Activated naive CD8-positive, alpha-beta T cell treated with anti-CD3 and anti-CD28 coated beads, Interleukin-2, amount 10 ng/mL, durations not matched to agents 7 days and 5 days (primary cell): ENCODE results near the gene NAA40. TPM values are rescaled to one million over a fixed set of nuclear protein-coding genes. Genes with fewer than 3 reads are reported as not detected.
A peak's percentile ranks its signal among the peaks of the same experiment; 100 is the strongest.
"Not testable (repeated sequence)": the region's sequence is repeated elsewhere in the genome, so short reads cannot be mapped to it uniquely, and the experiment has no call there.

Experiments used
- ATAC-seq: fragments of 150-1000 bp; cut with Tn5 transposase; one replicate; pipeline ENCODE4 v1.10.0; 2021; ENCODE audit warnings: low read depth, moderate library complexity
- POLR2A ChIA-PET: fragments of 350-600 bp; sonication (Branson Sonifier 250); formaldehyde crosslinking; loops from one replicate; lab custom pipeline; 2021; ENCODE audit warnings: antibody characterized with exemption; lab: Charles Lee
- DNase-seq: peaks from one replicate; pipeline ENCODE4 v3.0.0; 2021
- H3K27ac Mint-ChIP-seq: one replicate; pipeline ENCODE4 v1.8.0; 2022; ENCODE audit warnings: mild to moderate bottlenecking, mixed read lengths
- H3K27me3 Mint-ChIP-seq: one replicate; pipeline ENCODE4 v1.8.0; 2022; ENCODE audit warnings: mild to moderate bottlenecking, moderate library complexity, mixed read lengths
- H3K36me3 Mint-ChIP-seq: one replicate; pipeline ENCODE4 v1.8.0; 2021; ENCODE audit warnings: mild to moderate bottlenecking, mixed read lengths
- H3K4me1 Mint-ChIP-seq: one replicate; pipeline ENCODE4 v1.8.0; 2021; ENCODE audit warnings: mixed read lengths
- H3K4me3 Mint-ChIP-seq: one replicate; pipeline ENCODE4 v1.8.0; 2022; ENCODE audit warnings: mild to moderate bottlenecking, moderate library complexity, mixed read lengths
- H3K9me3 Mint-ChIP-seq: one replicate; pipeline ENCODE4 v1.8.0; 2021; ENCODE audit warnings: mixed read lengths
- total RNA-seq, 2 experiments: library from RNA; stranded (reverse); gene quantifications; one replicate each; pipeline ENCODE4 v1.2.3, GENCODE V29; 2021

The NAA40 gene
- total RNA-seq, 2 experiments from 2014 or later = 39.1 to 39.7 TPM

GRCh38 chr11:63963895-63964294 lies 25.1 kb downstream of the NAA40 start:
- H3K27ac Mint-ChIP-seq, H3K36me3 Mint-ChIP-seq, POLR2A ChIA-PET: not testable (repeated sequence)

GRCh38 chr11:63966444-63966843 lies 27.6 kb downstream of the NAA40 start:
- H3K9me3 Mint-ChIP-seq = no peaks in the 10 kb centered on the region
- no peak overlapping the region for H3K4me3 Mint-ChIP-seq
- H3K4me1 Mint-ChIP-seq = peaks cover 6% of the 10 kb centered on the region
- no peak for ATAC-seq
- no peak for DNase-seq
- H3K36me3 Mint-ChIP-seq = no peaks in the 10 kb centered on the region
- POLR2A ChIA-PET = no interaction called here
- peaks cover 2% of the 10 kb centered on the region for H3K27me3 Mint-ChIP-seq
- no peak overlapping the region for H3K27ac Mint-ChIP-seq

More at GRCh38 chr11:63963895-63964294, 25.1 kb downstream of the NAA40 start:
- peaks cover 15% of the 10 kb centered on the region for H3K4me1 Mint-ChIP-seq
- not testable (repeated sequence) for DNase-seq, ATAC-seq, H3K4me3 Mint-ChIP-seq, H3K9me3 Mint-ChIP-seq, H3K27me3 Mint-ChIP-seq

GRCh38 chr11:63969461-63969860 lies 30.7 kb downstream of the NAA40 start:
- H3K36me3 Mint-ChIP-seq = peaks cover 2% of the 10 kb centered on the region
- no peak overlapping the region for H3K27ac Mint-ChIP-seq
- peaks cover 2% of the 10 kb centered on the region for H3K27me3 Mint-ChIP-seq
- H3K4me3 Mint-ChIP-seq = no peak overlapping the region
- peaks cover 3% of the 10 kb centered on the region for H3K9me3 Mint-ChIP-seq
- DNase-seq = no peak
- no peak for ATAC-seq
- POLR2A ChIA-PET = no interaction called here
- H3K4me1 Mint-ChIP-seq = peaks cover 8% of the 10 kb centered on the region

GRCh38 chr11:63970902-63971301 lies 32.1 kb downstream of the NAA40 start:
- H3K4me1 Mint-ChIP-seq = peaks cover 9% of the 10 kb centered on the region
- DNase-seq = no peak
- ATAC-seq = no peak
- no peak overlapping the region for H3K4me3 Mint-ChIP-seq
- H3K27ac Mint-ChIP-seq = no peak overlapping the region
- peaks cover 5% of the 10 kb centered on the region for H3K36me3 Mint-ChIP-seq
- POLR2A ChIA-PET = interaction anchor here (3.5 kb wide), 1 partner anchor 10 kb away, joined by 9 read pairs; no protein-coding TSS in a partner anchor
- H3K9me3 Mint-ChIP-seq = peaks cover 3% of the 10 kb centered on the region
- H3K27me3 Mint-ChIP-seq = peaks cover 2% of the 10 kb centered on the region

GRCh38 chr11:63973912-63974258 lies 35.1 kb downstream of the NAA40 start:
- H3K36me3 Mint-ChIP-seq = peaks cover 12% of the 10 kb centered on the region
- not testable (repeated sequence) for ATAC-seq, DNase-seq, H3K9me3 Mint-ChIP-seq, H3K27me3 Mint-ChIP-seq
- POLR2A ChIA-PET = interaction anchor here (0.6 to 1.2 kb wide), 7 partner anchors 12 to 344 kb away, joined by 3 to 10 read pairs (median 4); partner anchors contain the start of genes NAA40, PRDX5, STIP1 and TRMT112
- peak overlapping the region; percentile 99 for H3K27ac Mint-ChIP-seq
- H3K4me1 Mint-ChIP-seq = peaks cover 24% of the 10 kb centered on the region
- H3K4me3 Mint-ChIP-seq = peak overlapping the region; percentile 99

- POLR2A ChIA-PET = interaction anchor here (0.6 to 1.3 kb wide), 9 partner anchors 11 to 343 kb away, joined by 3 to 10 read pairs (median 3); partner anchors contain the start of genes NAA40, PRDX5, STIP1 and TRMT112
- Mint-ChIP-seq H3K27me3 (peaks cover under 1% of the 10 kb centered on the region), H3K4me3 (peak within 1 kb of the TSS; percentile 99), H3K27ac (peak within 1 kb of the TSS; percentile 99), H3K9me3 (peaks cover 3% of the 10 kb centered on the region), H3K4me1 (peaks cover 24% of the 10 kb centered on the region), H3K36me3 (peaks cover 12% of the 10 kb centered on the region)
- ATAC-seq (peak; percentile 99), DNase-seq (peak; percentile 85)
These were observed 35.7 kb downstream of the NAA40 start, which contains the start of gene COX8A for GRCh38 chr11:63974259-63975143. Gene COX8A (plus strand): TSS chr11:63974620. CDS start chr11:63974681, 61 bp downstream.

GRCh38 chr11:63978551-63979239 lies 39.9 kb downstream of the NAA40 start:
- DNase-seq (no peak), ATAC-seq (no peak)
- Mint-ChIP-seq H3K4me3 (no peak overlapping the region), H3K36me3 (peaks cover 11% of the 10 kb centered on the region), H3K4me1 (peaks cover 23% of the 10 kb centered on the region), H3K27ac (peak overlapping the region; percentile 34), H3K9me3 (no peaks in the 10 kb centered on the region), H3K27me3 (no peaks in the 10 kb centered on the region)
- POLR2A ChIA-PET = interaction anchor here (1.1 to 1.7 kb wide), 2 partner anchors 17 to 26 kb away, joined by 3 read pairs; no protein-coding TSS in a partner anchor

GRCh38 chr11:63979426-63979825 lies 40.6 kb downstream of the NAA40 start:
- H3K36me3 Mint-ChIP-seq = peaks cover 11% of the 10 kb centered on the region
- H3K4me3 Mint-ChIP-seq = no peak overlapping the region
- no peak for DNase-seq
- H3K4me1 Mint-ChIP-seq = peaks cover 20% of the 10 kb centered on the region
- H3K27me3 Mint-ChIP-seq = no peaks in the 10 kb centered on the region
- no peak for ATAC-seq
- no peaks in the 10 kb centered on the region for H3K9me3 Mint-ChIP-seq
- POLR2A ChIA-PET = interaction anchor here (1.1 kb wide), 1 partner anchor 27 kb away, joined by 3 read pairs; no protein-coding TSS in a partner anchor
- no peak overlapping the region for H3K27ac Mint-ChIP-seq

GRCh38 chr11:63985812-63986155 lies 47.0 kb downstream of the NAA40 start:
- peak; percentile 91 for ATAC-seq
- Mint-ChIP-seq H3K4me3 (peak overlapping the region; percentile 95), H3K27ac (peak overlapping the region; percentile 97), H3K9me3 (no peaks in the 10 kb centered on the region), H3K36me3 (peaks cover 10% of the 10 kb centered on the region), H3K4me1 (peaks cover 25% of the 10 kb centered on the region), H3K27me3 (no peaks in the 10 kb centered on the region)
- POLR2A ChIA-PET = interaction anchor here (0.7 to 1.6 kb wide), 12 partner anchors 9 to 200 kb away, joined by 3 to 10 read pairs (median 4); partner anchors contain the start of genes COX8A and STIP1
- peak; percentile 84 for DNase-seq

- no peaks in the 10 kb centered on the region for H3K27me3 Mint-ChIP-seq
- H3K9me3 Mint-ChIP-seq = no peaks in the 10 kb centered on the region
- peaks cover 25% of the 10 kb centered on the region for H3K4me1 Mint-ChIP-seq
- peaks cover 10% of the 10 kb centered on the region for H3K36me3 Mint-ChIP-seq
- H3K4me3 Mint-ChIP-seq = peak within 1 kb of the TSS; percentile 95
- ATAC-seq = peak; percentile 84
- DNase-seq = peak; percentile 88
- POLR2A ChIA-PET = interaction anchor here (0.7 to 1.6 kb wide), 12 partner anchors 9 to 199 kb away, joined by 3 to 10 read pairs (median 4); partner anchors contain the start of genes COX8A and STIP1
- peak within 1 kb of the TSS; percentile 97 for H3K27ac Mint-ChIP-seq
These were observed 47.5 kb downstream of the NAA40 start, which contains the start of gene OTUB1 for GRCh38 chr11:63986156-63986931. Gene OTUB1 (plus strand): TSS chr11:63986438. CDS start chr11:63986457, 19 bp downstream.

GRCh38 chr11:63986932-63987513 lies 48.2 kb downstream of the NAA40 start:
- POLR2A ChIA-PET = interaction anchor here (1.3 to 1.6 kb wide), 2 partner anchors 13 to 25 kb away, joined by 4 to 5 read pairs; partner anchors contain the start of gene COX8A
- Mint-ChIP-seq H3K9me3 (no peaks in the 10 kb centered on the region), H3K27me3 (no peaks in the 10 kb centered on the region)

GRCh38 chr11:63991558-63991957 lies 52.8 kb downstream of the NAA40 start:
- Mint-ChIP-seq H3K27ac (no peak overlapping the region), H3K4me3 (no peak overlapping the region)
- POLR2A ChIA-PET = no interaction called here

More at GRCh38 chr11:63986932-63987513, 48.2 kb downstream of the NAA40 start:
- Mint-ChIP-seq H3K36me3 (peaks cover 13% of the 10 kb centered on the region), H3K4me1 (peaks cover 28% of the 10 kb centered on the region), H3K27ac (peak overlapping the region; percentile 51), H3K4me3 (peak overlapping the region; percentile 95)
- no peak for DNase-seq
- ATAC-seq = no peak

More at GRCh38 chr11:63991558-63991957, 52.8 kb downstream of the NAA40 start:
- H3K9me3 Mint-ChIP-seq = no peaks in the 10 kb centered on the region
- H3K4me1 Mint-ChIP-seq = peaks cover 21% of the 10 kb centered on the region
- peaks cover 21% of the 10 kb centered on the region for H3K36me3 Mint-ChIP-seq
- DNase-seq (no peak), ATAC-seq (no peak)
- H3K27me3 Mint-ChIP-seq = no peaks in the 10 kb centered on the region
